ENCODE results near the gene CBL. TPM values are rescaled to one million over a fixed set of nuclear protein-coding genes. Genes with fewer than 3 reads are reported as not detected.

CBL gene
- total RNA-seq, 1 experiment from 2014 or later: 45.6 TPM

DNA sequence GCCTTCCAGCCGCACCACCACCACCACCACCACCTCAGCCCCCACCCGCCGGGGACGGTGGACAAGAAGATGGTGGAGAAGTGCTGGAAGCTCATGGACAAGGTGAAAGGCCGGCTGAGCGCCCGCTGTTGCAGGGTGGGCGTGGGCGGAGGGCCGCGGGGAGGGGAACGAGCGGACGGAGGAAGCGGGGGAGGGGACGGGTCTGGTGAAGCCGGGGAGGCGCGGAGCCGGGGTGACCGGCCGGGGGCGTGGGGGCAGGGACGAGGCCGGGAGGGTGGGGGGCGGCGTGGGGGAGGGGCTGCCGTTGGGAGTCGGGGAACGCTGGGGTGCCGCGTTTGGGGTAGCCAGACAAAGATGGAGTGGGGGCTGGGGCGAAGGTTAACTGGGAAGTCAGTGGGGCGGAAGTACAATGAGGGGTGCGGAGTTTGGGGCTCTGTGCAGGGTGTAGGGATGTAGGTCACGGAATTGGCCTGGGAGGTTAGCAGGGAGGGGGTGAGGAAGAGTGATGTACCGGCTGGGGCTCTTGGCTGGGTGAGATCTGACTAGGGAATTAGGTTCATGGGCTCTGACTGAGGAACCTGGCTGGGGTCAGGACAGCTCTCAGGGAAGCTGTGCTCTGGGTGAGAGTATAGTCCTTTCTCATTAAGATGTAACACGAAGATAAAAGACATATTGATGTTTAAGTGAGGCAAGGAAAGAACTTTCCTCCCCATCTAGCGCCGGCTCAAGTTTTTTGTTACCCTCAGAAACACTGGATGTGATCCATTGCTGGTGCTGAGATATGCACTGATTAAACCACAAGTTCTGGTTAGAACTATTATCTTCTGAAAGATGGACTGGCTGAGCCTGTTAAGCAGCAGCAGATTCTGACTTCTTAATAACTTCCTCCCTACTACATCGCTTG, 624 bp downstream of the CBL start (continued):
- TF ChIP-seq, protein P1, sequence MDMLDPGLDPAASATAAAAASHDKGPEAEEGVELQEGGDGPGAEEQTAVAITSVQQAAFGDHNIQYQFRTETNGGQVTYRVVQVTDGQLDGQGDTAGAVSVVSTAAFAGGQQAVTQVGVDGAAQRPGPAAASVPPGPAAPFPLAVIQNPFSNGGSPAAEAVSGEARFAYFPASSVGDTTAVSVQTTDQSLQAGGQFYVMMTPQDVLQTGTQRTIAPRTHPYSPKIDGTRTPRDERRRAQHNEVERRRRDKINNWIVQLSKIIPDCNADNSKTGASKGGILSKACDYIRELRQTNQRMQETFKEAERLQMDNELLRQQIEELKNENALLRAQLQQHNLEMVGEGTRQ (CRISPR knock-in tag; IDR thresholded peaks at IDR 0.05): no peak
- TF ChIP-seq JUN (CRISPR knock-in tag; IDR thresholded peaks at IDR 0.05): no peak
- TF ChIP-seq, protein P2, sequence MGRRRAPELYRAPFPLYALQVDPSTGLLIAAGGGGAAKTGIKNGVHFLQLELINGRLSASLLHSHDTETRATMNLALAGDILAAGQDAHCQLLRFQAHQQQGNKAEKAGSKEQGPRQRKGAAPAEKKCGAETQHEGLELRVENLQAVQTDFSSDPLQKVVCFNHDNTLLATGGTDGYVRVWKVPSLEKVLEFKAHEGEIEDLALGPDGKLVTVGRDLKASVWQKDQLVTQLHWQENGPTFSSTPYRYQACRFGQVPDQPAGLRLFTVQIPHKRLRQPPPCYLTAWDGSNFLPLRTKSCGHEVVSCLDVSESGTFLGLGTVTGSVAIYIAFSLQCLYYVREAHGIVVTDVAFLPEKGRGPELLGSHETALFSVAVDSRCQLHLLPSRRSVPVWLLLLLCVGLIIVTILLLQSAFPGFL (CRISPR knock-in tag; IDR thresholded peaks at IDR 0.05; ENCODE audit: borderline replicate concordance): no peak

DNA sequence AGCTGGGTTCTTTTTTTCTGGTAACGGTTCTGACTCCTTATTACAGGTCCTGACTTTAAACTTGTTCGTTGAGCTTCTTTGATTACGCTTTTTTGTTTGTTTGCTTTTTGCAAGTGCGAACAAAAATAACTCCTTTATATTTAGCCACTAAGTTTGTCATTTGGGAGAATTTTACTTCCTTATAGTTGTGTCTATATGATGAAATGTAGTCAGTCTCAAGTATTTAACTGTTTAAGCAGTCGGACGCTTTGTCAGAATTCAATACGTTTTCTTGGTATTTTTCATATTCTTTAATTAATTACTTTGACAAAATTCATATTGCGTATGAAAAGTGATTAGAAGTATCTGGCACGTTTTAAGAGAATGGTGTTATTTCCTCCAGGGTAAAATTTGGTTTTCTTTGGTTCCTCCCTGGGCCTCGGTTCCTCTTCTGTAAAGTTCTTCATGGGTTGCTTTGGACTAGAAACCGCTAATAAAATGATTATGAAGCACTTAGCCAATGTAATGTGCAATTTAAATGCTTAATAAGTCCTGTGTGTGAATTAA, 1.3 kb downstream of the CBL start:
- ATAC-seq (no peak), DNase-seq (ENCODE audit: low spot score) (no peak)
- H3K9me3 Mint-ChIP-seq: no peaks in the 10 kb centered on the region
- ChIA-PET POLR2A (no interaction called here), CTCF (interaction anchor here (1.6 to 2.8 kb wide), 4 partner anchors 39 to 148 kb away, joined by 6 to 20 read pairs (median 8); partner anchors contain the start of gene NLRX1)
- peak overlapping the region; percentile 96 for H3K27ac Mint-ChIP-seq
- H3K27me3 Mint-ChIP-seq (ENCODE audit: low read depth): no peaks in the 10 kb centered on the region
- peaks cover 39% of the 10 kb centered on the region for H3K4me1 Mint-ChIP-seq
- H3K36me3 Mint-ChIP-seq: peaks cover 3% of the 10 kb centered on the region; the same call in 1 of the 2 replicates
- H3K4me3 Mint-ChIP-seq: peak overlapping the region; percentile 95
- TF ChIP-seq PRRX2 (CRISPR knock-in tag; IDR thresholded peaks at IDR 0.05): no peak
- TF ChIP-seq ZBTB21 (CRISPR knock-in tag; IDR thresholded peaks at IDR 0.05; ENCODE audit: borderline replicate concordance): no peak
- no peak for TF ChIP-seq SP1 (CRISPR knock-in tag; conservative IDR thresholded peaks at IDR 0.05)
- TF ChIP-seq CREM (CRISPR knock-in tag; IDR thresholded peaks at IDR 0.05): no peak
- TF ChIP-seq GRHL2 (CRISPR knock-in tag; IDR thresholded peaks at IDR 0.05; ENCODE audit: insufficient replicate concordance, severe bottlenecking): no peak
- TF ChIP-seq, protein P2 (CRISPR knock-in tag; IDR thresholded peaks at IDR 0.05; ENCODE audit: borderline replicate concordance): no peak
- no peak for TF ChIP-seq ZNF232 (CRISPR knock-in tag; IDR thresholded peaks at IDR 0.05)
- TF ChIP-seq, protein P3, sequence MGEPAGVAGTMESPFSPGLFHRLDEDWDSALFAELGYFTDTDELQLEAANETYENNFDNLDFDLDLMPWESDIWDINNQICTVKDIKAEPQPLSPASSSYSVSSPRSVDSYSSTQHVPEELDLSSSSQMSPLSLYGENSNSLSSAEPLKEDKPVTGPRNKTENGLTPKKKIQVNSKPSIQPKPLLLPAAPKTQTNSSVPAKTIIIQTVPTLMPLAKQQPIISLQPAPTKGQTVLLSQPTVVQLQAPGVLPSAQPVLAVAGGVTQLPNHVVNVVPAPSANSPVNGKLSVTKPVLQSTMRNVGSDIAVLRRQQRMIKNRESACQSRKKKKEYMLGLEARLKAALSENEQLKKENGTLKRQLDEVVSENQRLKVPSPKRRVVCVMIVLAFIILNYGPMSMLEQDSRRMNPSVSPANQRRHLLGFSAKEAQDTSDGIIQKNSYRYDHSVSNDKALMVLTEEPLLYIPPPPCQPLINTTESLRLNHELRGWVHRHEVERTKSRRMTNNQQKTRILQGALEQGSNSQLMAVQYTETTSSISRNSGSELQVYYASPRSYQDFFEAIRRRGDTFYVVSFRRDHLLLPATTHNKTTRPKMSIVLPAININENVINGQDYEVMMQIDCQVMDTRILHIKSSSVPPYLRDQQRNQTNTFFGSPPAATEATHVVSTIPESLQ (CRISPR knock-in tag; IDR thresholded peaks at IDR 0.05): no peak
- TF ChIP-seq ZNF416 (CRISPR knock-in tag; IDR thresholded peaks at IDR 0.05): no peak
- TF ChIP-seq FOXK1 (CRISPR knock-in tag; IDR thresholded peaks at IDR 0.05): no peak
- TF ChIP-seq HMGA2 (CRISPR knock-in tag; IDR thresholded peaks at IDR 0.05): no peak
- TF ChIP-seq JAZF1 (CRISPR knock-in tag; IDR thresholded peaks at IDR 0.05): no peak
- no peak for TF ChIP-seq NR2C2 (CRISPR knock-in tag; IDR thresholded peaks at IDR 0.05)
- TF ChIP-seq KAT7 (CRISPR knock-in tag; IDR thresholded peaks at IDR 0.05; ENCODE audit: borderline replicate concordance): no peak
- TF ChIP-seq ZNF219 (CRISPR knock-in tag; IDR thresholded peaks at IDR 0.05; ENCODE audit: borderline replicate concordance): no peak
- no peak for TF ChIP-seq ZNF396 (CRISPR knock-in tag; IDR thresholded peaks at IDR 0.05; ENCODE audit: borderline replicate concordance)
- no peak for TF ChIP-seq SOX15 (CRISPR knock-in tag; IDR thresholded peaks at IDR 0.05)
